HT1080 (cell line): ENCODE results near the gene TYK2. TPM values are rescaled to one million over a fixed set of nuclear protein-coding genes. Genes with fewer than 3 reads are reported as not detected.

Source experiments
- DNase-seq: peaks from one replicate; pipeline ENCODE4 v3.0.0-alpha.2; 2015; ENCODE audit warnings: low read depth
- small RNA-seq: library from RNA; depleted of rRNA; stranded (forward); fragments of <200 nt; gene quantifications from one replicate; pipeline ENCODE3, GENCODE V24; 2014
- total RNA-seq: library from RNA; depleted of rRNA; stranded (reverse); fragments of >200 nt; shearing (Covaris generic); gene quantifications from 2 replicates; pipeline ENCODE4 v1.2.3, GENCODE V29; 2014; rRNA removed

The TYK2 gene
- total RNA-seq, 1 experiment from 2014 or later, result 80.5 TPM

DNA sequence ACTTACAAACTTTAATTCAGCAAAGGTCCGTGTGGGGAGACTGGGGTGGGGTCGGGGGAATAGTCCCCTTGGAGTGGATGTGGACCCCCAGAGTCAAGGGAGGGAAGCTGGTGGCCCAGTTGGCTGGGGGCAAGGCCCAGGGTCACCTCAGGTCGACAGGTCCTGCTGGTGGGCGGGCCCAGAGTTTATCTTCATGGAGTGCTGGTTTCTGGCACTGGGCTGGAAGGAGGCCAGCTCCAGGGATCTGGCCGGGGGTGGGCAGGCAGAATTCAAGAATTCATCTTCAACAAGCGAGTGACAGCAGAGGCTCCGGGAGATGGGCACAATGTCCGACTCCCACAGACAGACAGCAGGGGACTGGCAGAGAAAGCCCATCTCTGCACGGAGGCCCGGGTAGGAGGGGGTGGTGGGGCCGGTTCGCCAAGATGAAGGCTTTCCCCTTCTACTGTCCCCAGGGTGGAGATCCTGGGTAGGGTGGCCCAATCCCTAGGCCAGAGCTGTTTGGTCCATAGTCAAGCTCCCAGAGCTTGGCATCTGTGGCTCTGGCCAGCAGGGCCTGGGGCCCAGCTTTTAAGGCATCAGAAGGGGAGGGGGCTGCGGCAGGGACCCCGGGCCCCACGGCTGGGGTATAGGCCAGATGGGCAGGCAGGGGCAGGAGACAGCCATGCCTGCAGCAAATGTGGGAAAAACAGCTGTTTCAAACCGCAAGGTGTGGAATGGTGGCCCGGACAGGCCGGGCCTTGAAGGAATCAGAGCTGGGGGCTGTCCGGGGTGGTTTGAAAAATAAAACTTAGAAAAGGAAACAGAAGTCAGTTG is 63.9 kb downstream of the TYK2 start:
- DNase-seq, result no peak

DNA sequence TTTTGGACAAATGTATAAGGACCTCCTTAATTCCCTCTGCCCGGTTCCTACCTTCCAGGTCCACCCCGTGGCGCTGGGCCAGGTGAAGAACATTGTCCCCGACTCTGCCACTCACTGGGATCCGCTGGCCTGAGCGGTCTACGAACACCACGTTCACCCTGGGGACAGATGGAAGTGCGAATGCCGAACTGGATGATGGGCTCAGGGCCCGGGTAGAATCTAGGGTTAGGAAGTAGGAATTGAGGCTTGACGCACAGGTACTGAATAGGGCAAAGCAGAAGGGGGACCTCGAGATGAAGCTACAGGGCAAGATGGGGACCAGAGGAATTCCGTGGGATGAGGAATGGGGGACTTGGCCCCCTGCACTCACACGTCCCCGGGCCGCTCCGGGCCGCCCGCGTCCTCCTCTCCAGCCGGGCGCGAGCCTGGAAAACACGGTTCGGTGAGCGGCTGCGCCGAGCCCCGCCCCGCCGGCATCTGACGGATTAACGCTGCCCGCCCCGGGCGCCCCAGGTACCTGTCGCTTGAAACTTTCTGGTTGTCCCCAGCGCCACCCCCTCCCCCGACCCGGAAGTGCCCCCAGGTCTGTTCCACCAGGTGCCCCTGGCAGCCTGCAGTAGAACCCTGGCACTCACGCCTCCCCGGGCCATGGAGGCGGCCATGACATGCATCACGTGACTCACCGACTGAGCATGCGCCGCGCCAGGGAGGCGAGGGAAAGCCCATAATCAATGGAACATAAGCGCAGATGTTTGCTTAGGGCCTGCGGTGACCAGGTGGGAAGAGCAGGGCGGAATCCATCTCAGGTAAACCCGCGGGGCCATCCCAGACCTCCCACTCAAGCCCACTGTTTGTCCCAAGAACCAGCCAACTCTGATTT is 64.8 kb downstream of the TYK2 start, which contains the start of gene FDX2:
Gene FDX2 (minus strand): TSS at position 681 of the 880 bp plus-strand sequence. CDS start 19 bp downstream, at position 662.
- DNase-seq, result peak; percentile 56

DNA sequence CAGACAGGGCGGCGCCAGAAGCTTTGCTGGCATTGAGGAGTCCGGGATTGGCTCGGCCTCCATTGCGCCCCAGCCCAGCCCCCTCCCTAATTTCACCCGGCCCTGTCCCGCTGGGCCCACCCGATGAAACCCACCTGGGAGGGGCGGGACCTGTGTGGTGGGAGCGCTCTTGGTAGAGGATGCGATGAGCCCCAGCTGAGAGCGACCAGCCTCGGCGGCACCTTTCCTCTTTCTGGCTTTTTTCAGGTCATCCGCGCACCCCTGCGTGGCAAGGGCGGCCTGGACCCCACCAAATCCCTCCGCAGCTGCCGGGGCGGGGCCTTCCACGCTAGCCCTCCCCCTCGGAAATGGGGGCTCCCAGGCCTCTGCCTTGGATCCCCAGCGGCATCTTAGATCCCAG is 70.9 kb downstream of the TYK2 start, which contains the start of gene ZGLP1:
Gene ZGLP1 (minus strand): TSS at position 393 of the 400 bp plus-strand sequence.
- DNase-seq, result no peak

DNA sequence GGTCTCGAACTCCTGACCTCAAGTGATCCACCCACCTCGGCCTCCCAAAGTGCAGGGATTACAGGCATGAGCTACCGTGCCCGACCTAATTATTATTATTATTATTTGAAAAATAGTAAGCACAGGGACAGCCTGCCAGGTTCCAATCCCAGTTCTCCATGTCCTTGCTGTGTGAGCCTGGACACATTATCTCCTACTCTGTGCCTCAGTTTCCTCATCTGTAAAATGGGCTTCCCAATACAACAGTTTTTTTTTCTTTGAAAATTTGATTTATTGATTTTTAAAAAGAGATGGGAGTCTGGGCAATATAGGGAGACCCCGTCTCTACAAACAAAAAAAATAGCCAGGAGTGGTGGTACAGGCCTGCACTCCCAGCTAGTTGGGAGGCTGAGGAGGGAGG is 74.0 kb downstream of the TYK2 start:
- no peak for DNase-seq

DNA sequence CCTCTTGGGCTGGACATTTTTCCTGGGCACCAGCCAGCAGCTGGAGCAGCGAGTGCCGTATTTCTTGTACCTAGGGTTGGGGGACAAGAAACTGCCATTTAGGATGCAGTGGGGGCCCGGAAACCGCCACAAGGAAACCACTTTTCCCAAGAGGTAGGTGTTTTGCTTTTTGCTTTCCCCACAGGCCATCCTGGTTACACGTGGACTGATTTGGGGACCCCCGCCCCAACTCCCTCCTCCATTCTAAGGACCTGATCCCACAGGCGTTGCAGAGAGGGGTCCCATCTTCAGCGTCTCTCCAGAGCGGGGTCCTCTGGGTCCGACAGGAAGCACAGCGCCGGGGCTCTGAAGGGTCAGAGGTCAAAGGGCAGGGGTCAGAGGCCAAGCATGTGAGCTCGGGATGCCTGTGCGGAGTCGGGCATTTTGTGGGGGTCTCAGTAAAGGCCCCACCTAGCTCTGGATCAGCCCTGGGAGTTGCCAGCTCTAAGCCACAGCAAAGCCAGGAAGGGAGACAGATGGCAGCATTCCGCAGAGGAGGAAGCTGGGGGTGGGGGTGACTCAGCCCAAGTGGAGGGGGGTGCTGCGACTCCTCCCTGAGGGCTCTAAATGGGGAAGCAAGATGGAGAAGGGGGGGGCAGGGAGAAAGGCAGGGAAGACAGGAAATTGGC is 75.1 kb downstream of the TYK2 start:
- no peak for DNase-seq

Small RNAs within 50 kb of the gene (small RNA-seq; reads per million reads assigned to genes)
- gene AC011511.1 (not detected), gene AC011511.4 (not detected)

Other genes starting within 250 kb of the TYK2 start
- gene DNMT1, start 185.6 kb downstream of the TYK2 start, total RNA-seq, result 136 and 139 TPM in 2 replicates
- gene S1PR2, start 149.2 kb downstream of the TYK2 start, total RNA-seq, result 1.1 and 1.9 TPM in 2 replicates
- gene MRPL4, start 128.4 kb downstream of the TYK2 start, total RNA-seq, result 154 and 174 TPM in 2 replicates
- 0.27 and 0.30 TPM in 2 replicates for gene ICAM1, start 109.5 kb downstream of the TYK2 start, total RNA-seq
- gene ICAM4, start 93.6 kb downstream of the TYK2 start, total RNA-seq, result not detected in 2 replicates
- gene ICAM5, start 90.6 kb downstream of the TYK2 start, total RNA-seq, result 0.17 and 0.31 TPM in 2 replicates
- 0.43 and 1.7 TPM in 2 replicates for gene ZGLP1, start 70.8 kb downstream of the TYK2 start, total RNA-seq
- 31.5 and 42.4 TPM in 2 replicates for gene FDX2, start 64.6 kb downstream of the TYK2 start, total RNA-seq
- gene RAVER1, start 47.0 kb downstream of the TYK2 start, total RNA-seq, result 28.3 and 48.3 TPM in 2 replicates
- gene ICAM3, start 40.9 kb downstream of the TYK2 start, total RNA-seq, result 8.3 and 8.8 TPM in 2 replicates
- gene CDC37, start 23.0 kb upstream of the TYK2 start, total RNA-seq, result 526 and 530 TPM in 2 replicates
- 3.9 and 9.2 TPM in 2 replicates for gene PDE4A, start 40.0 kb upstream of the TYK2 start, total RNA-seq
- gene KEAP1, start 122.8 kb upstream of the TYK2 start, total RNA-seq, result 72.1 and 76.0 TPM in 2 replicates
- gene S1PR5, start 136.9 kb upstream of the TYK2 start, total RNA-seq, result 1.2 and 1.8 TPM in 2 replicates
- 31.8 and 36.8 TPM in 2 replicates for gene ATG4D, start 163.3 kb upstream of the TYK2 start, total RNA-seq
- gene KRI1, start 185.4 kb upstream of the TYK2 start, total RNA-seq, result 33.9 and 56.1 TPM in 2 replicates
- 6.3 and 14.5 TPM in 2 replicates for gene CDKN2D, start 188.4 kb upstream of the TYK2 start, total RNA-seq
- gene AP1M2, start 206.7 kb upstream of the TYK2 start, total RNA-seq, result 5.8 and 8.6 TPM in 2 replicates
- 1.6 and 1.8 TPM in 2 replicates for gene SLC44A2, start 245.0 kb upstream of the TYK2 start, total RNA-seq